ENCODE results near the gene HIBCH.
"Not testable (repeated sequence)": the region's sequence is repeated elsewhere in the genome, so short reads cannot be mapped to it uniquely, and the experiment has no call there.

HIBCH gene

GRCh38 chr2:190319555-190320498, at the start of gene HIBCH:
TSS of gene HIBCH (minus strand) at chr2:190319826. CDS start at chr2:190319750, 76 bp downstream.
- ATAC-seq (replicated peaks), result peak; percentile 95 to 97

GRCh38 chr2:190367091-190367490, 47.5 kb upstream of the HIBCH start:
- no peak overlapping the region for H3K4me3 Mint-ChIP-seq
- peaks cover 5 to 9% of the 10 kb centered on the region in 2 donors for H3K36me3 Mint-ChIP-seq
- no peaks in the 10 kb centered on the region for H3K27me3 Mint-ChIP-seq
- no peak overlapping the region for H3K27ac Mint-ChIP-seq
- ATAC-seq (replicated peaks) (no peak), DNase-seq (no peak)
- no peaks in the 10 kb centered on the region for H3K9me3 Mint-ChIP-seq
- H3K4me1 Mint-ChIP-seq, result peaks cover 1 to 2% of the 10 kb centered on the region in 2 donors

More at GRCh38 chr2:190319555-190320498, at the start of gene HIBCH:
- Mint-ChIP-seq H3K27ac (peak within 1 kb of the TSS; percentile 90), H3K4me1 (peaks cover 26 to 44% of the 10 kb centered on the region in 2 donors), H3K36me3 (peaks cover 0 to 10% of the 10 kb centered on the region in 2 donors), H3K9me3 (no peaks in the 10 kb centered on the region), H3K4me3 (peak within 1 kb of the TSS; percentile 91 to 94), H3K27me3 (no peaks in the 10 kb centered on the region)
- DNase-seq, result peak; percentile 88

GRCh38 chr2:190366248-190366753, 46.7 kb upstream of the HIBCH start:
- H3K9me3 Mint-ChIP-seq, result no peaks in the 10 kb centered on the region
- DNase-seq, result no peak
- H3K27me3 Mint-ChIP-seq, result no peaks in the 10 kb centered on the region
- no peak for ATAC-seq (replicated peaks)
- no peak overlapping the region for H3K27ac Mint-ChIP-seq
- peaks cover 0 to 3% of the 10 kb centered on the region in 2 donors for H3K4me1 Mint-ChIP-seq
- H3K36me3 Mint-ChIP-seq, result peaks cover 5 to 9% of the 10 kb centered on the region in 2 donors
- no peak overlapping the region for H3K4me3 Mint-ChIP-seq

GRCh38 chr2:190365499-190366204, 46.0 kb upstream of the HIBCH start:
- ATAC-seq (replicated peaks) (no peak), DNase-seq (no peak)
- no peak overlapping the region for H3K4me3 Mint-ChIP-seq
- H3K9me3 Mint-ChIP-seq, result no peaks in the 10 kb centered on the region
- H3K4me1 Mint-ChIP-seq, result peaks cover 0 to 3% of the 10 kb centered on the region in 2 donors
- peaks cover 5 to 9% of the 10 kb centered on the region in 2 donors for H3K36me3 Mint-ChIP-seq
- no peak overlapping the region for H3K27ac Mint-ChIP-seq
- no peaks in the 10 kb centered on the region for H3K27me3 Mint-ChIP-seq

- no peak overlapping the region for H3K27ac Mint-ChIP-seq
- H3K4me1 Mint-ChIP-seq, result peaks cover 9 to 19% of the 10 kb centered on the region in 2 donors
- no peaks in the 10 kb centered on the region for H3K9me3 Mint-ChIP-seq
- H3K27me3 Mint-ChIP-seq, result no peaks in the 10 kb centered on the region
- no peak for ATAC-seq (replicated peaks)
- DNase-seq, result no peak
- H3K4me3 Mint-ChIP-seq, result no peak overlapping the region
- peaks cover 2% of the 10 kb centered on the region in 2 donors for H3K36me3 Mint-ChIP-seq
These were observed 43.3 kb upstream of the HIBCH start for GRCh38 chr2:190362894-190363293.

GRCh38 chr2:190361572-190361971, 41.9 kb upstream of the HIBCH start:
- no peak overlapping the region for H3K27ac Mint-ChIP-seq
- no peak overlapping the region for H3K4me3 Mint-ChIP-seq
- H3K4me1 Mint-ChIP-seq, result peaks cover 9 to 19% of the 10 kb centered on the region in 2 donors
- H3K27me3 Mint-ChIP-seq, result no peaks in the 10 kb centered on the region
- DNase-seq, result no peak
- H3K9me3 Mint-ChIP-seq, result no peaks in the 10 kb centered on the region
- no peaks in the 10 kb centered on the region for H3K36me3 Mint-ChIP-seq
- ATAC-seq (replicated peaks), result no peak

GRCh38 chr2:190360965-190361364, 41.3 kb upstream of the HIBCH start:
- Mint-ChIP-seq H3K4me3 (no peak overlapping the region), H3K27ac (no peak overlapping the region), H3K4me1 (peaks cover 9 to 19% of the 10 kb centered on the region in 2 donors), H3K9me3 (no peaks in the 10 kb centered on the region), H3K36me3 (no peaks in the 10 kb centered on the region), H3K27me3 (no peaks in the 10 kb centered on the region)
- DNase-seq, result no peak
- no peak for ATAC-seq (replicated peaks)

GRCh38 chr2:190360561-190360960, 40.9 kb upstream of the HIBCH start:
- Mint-ChIP-seq H3K4me3 (no peak overlapping the region), H3K36me3 (no peaks in the 10 kb centered on the region), H3K9me3 (no peaks in the 10 kb centered on the region), H3K27ac (peak overlapping the region; percentile 96), H3K27me3 (no peaks in the 10 kb centered on the region), H3K4me1 (peaks cover 9 to 19% of the 10 kb centered on the region in 2 donors)
- DNase-seq, result no peak
- no peak for ATAC-seq (replicated peaks)

- not testable (repeated sequence) for H3K36me3 Mint-ChIP-seq; ATAC-seq (replicated peaks); H3K9me3 Mint-ChIP-seq; H3K27me3 Mint-ChIP-seq; DNase-seq
- H3K4me1 Mint-ChIP-seq, result peaks cover 9 to 19% of the 10 kb centered on the region in 2 donors
- peak overlapping the region; percentile 47 for H3K27ac Mint-ChIP-seq
- H3K4me3 Mint-ChIP-seq, result peak overlapping the region in 1 of 2 donors; percentile 6
These were observed 39.2 kb upstream of the HIBCH start for GRCh38 chr2:190358655-190359448.

- DNase-seq (no peak), ATAC-seq (replicated peaks) (no peak)
- H3K27me3 Mint-ChIP-seq, result no peaks in the 10 kb centered on the region
These were observed 38.0 kb upstream of the HIBCH start for GRCh38 chr2:190357600-190357999.

GRCh38 chr2:190355968-190356644, 36.5 kb upstream of the HIBCH start:
- Mint-ChIP-seq H3K4me1 (peaks cover 6 to 19% of the 10 kb centered on the region in 2 donors), H3K9me3 (no peaks in the 10 kb centered on the region), H3K27me3 (no peaks in the 10 kb centered on the region), H3K27ac (no peak overlapping the region), H3K36me3 (peaks cover 0 to 2% of the 10 kb centered on the region in 2 donors), H3K4me3 (no peak overlapping the region)
- DNase-seq (no peak), ATAC-seq (replicated peaks) (no peak)

More at GRCh38 chr2:190357600-190357999, 38.0 kb upstream of the HIBCH start:
- Mint-ChIP-seq H3K27ac (no peak overlapping the region), H3K9me3 (no peaks in the 10 kb centered on the region), H3K4me3 (no peak overlapping the region), H3K36me3 (no peaks in the 10 kb centered on the region), H3K4me1 (peaks cover 9 to 19% of the 10 kb centered on the region in 2 donors)

GRCh38 chr2:190354003-190354690, 34.5 kb upstream of the HIBCH start:
- no peaks in the 10 kb centered on the region for H3K27me3 Mint-ChIP-seq
- no peak overlapping the region for H3K4me3 Mint-ChIP-seq
- peaks cover 0 to 2% of the 10 kb centered on the region in 2 donors for H3K36me3 Mint-ChIP-seq
- ATAC-seq (replicated peaks), result no peak
- peaks cover 0 to 5% of the 10 kb centered on the region in 2 donors for H3K4me1 Mint-ChIP-seq
- DNase-seq, result no peak
- no peak overlapping the region for H3K27ac Mint-ChIP-seq
- H3K9me3 Mint-ChIP-seq, result no peaks in the 10 kb centered on the region

GRCh38 chr2:190353537-190353899, 33.9 kb upstream of the HIBCH start:
- Mint-ChIP-seq H3K9me3 (no peaks in the 10 kb centered on the region), H3K4me3 (no peak overlapping the region), H3K36me3 (peaks cover under 1 to 2% of the 10 kb centered on the region in 2 donors), H3K27ac (no peak overlapping the region), H3K27me3 (no peaks in the 10 kb centered on the region), H3K4me1 (no peaks in the 10 kb centered on the region)
- DNase-seq (no peak), ATAC-seq (replicated peaks) (no peak)

All from stimulated activated naive B cell treated with anti-CD40 and anti-IgM and Interleukin-4, amounts not matched to agents 10 μg/mL and 1 μg/mL and 100 μg/mL, for 72 hours (primary cell).